Measurements from ENCODE around the gene CCN5.
"Not testable (repeated sequence)": the region's sequence is repeated elsewhere in the genome, so short reads cannot be mapped to it uniquely, and the experiment has no call there.

CCN5 gene, protein sequence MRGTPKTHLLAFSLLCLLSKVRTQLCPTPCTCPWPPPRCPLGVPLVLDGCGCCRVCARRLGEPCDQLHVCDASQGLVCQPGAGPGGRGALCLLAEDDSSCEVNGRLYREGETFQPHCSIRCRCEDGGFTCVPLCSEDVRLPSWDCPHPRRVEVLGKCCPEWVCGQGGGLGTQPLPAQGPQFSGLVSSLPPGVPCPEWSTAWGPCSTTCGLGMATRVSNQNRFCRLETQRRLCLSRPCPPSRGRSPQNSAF

DNA sequence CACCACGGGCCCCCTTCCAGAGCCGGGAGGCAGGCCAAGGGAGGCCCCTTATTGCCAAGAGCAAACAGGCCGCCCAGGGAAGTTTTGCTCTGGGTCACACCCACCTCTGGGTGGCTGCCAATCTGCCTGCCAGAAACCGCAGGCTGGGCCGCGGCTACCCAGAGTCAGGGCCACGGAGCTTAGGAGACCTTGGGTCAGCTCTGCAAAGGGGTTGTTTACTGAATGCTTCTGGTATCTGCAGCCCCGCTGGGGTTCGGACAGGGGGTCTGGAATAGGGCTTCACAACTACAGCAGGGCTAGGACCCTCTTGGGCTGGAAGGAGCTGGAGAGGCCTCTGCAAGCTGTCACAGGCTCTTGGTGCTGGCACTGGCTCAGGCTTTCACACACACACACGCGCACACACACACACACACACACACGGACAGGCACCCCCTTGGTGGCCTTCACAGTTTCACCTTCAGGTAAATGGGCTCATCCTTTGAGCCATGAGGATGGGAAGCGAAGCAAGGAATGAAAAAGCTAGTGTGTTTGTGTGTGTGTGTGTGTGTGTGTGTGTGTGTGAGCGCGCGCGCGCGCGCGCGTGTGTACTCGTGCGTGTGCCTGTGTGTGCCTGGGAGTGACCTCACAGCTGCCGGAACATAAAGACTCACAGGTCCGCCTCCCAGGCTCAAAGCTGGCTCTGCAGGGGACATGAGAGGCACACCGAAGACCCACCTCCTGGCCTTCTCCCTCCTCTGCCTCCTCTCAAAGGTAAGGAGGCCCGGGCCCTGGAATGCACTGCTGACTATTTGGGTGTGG lies at the start of gene CCN5:
Gene CCN5 (plus strand): TSS at position 669 of the 798 bp plus-strand sequence. CDS start 22 bp downstream, at position 691.
- DNase-seq: no peak

DNA sequence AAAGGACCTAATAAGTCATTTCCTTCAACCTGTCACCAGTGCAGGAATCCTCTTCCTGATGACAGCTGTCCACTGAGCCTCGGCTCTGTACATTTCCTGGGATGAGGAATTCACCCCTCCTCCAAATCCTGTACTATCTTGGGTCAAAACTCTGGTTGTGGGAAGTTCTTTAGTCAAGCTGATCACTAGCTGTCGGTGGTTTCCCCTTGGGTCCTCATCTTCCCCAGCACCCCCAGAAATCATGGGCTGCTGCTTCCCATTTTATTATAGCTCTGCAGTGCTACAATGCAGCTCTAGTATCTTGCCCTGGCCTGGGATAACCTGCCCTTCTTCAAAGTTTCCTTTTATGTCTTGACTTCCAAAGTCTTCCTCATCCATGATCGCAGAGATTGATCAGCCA lies 49.1 kb upstream of the CCN5 start:
- DNase-seq: no peak

DNA sequence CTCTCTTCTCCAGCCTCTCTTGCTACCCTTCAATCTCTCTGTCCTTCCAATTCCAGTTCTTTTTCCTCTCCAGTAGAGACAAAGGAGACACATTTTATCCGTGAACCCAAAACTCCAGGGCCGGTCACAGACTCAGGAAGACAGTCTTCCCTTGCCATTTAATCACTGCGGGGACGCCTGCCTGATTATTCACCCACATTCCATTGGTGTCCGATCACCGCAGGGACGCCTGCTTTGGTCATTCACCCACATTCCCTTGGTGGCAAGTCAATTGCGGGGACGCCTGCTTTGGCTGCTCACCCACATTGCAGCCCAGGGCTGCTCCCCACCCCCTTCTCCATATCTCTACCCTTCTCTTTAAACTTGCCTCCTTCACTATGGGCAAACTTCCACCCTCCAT lies 44.3 kb upstream of the CCN5 start:
- DNase-seq: not testable (repeated sequence)

DNA sequence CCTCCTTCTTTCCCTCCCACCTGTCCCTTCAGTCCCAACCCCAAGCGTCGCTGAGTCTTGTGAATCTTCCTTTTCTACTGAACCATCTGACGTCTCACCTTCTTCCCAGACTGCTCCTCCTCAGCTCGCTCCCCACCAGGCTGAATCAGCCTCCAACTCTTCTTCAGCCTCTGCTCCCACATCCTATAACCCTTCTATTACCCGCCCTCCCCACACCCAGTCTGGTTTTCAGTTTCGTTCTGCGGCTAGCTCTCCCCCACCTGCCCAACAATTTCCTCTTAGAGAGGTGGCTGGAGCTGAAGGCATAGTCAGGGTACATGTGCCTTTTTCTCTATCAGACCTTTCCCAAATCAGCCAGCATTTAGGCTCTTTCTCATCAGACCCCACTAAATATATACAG lies 43.6 kb upstream of the CCN5 start:
- DNase-seq: not testable (repeated sequence)

DNA sequence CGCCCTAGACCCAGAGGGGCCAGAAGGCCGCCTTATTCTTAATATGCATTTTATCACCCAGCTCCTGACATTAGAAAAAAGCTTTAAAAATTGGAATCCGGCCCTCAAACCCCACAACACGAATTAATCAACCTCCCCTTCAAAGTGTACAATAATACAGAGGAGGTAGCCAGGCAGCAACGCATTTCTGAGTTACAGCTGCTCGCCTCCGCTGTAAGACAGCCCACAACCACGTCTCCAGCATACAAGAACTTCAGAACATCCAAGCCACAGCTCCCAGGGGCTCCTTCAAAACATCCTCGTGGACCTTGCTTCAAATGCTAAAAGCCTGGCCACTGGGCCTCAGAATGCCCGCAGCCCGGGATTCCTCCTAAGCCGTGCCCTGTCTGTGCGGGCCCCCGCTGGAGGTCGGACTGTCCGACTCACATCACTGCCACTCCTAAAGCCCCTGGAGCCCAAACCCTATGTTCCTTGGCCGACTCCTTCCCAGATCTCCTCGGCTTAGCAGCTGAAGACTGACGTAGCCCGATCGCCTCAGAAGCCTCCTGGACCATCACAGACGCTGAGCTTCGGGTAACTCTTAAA lies 42.8 kb upstream of the CCN5 start:
- DNase-seq: not testable (repeated sequence)

DNA sequence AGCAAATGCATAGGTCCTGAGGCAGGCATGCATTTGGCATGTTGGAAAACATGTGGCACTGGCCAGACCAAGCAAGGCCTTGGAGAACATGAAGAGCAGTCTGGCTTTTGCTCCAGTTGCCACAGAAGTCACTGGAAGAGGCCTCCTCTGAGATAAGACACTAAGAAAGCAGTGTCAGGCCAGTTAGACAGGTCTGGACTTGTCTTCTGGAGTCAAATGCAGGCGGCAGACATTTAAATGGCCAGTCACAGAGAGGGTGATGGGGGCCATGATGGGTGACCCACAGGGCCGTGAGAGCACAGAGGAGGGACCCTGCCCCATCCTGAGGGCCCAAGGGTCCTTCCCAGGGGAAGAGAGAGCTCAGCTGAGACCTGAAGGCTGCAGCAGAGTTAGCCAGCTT lies 36.9 kb upstream of the CCN5 start:
- no peak for DNase-seq

DNA sequence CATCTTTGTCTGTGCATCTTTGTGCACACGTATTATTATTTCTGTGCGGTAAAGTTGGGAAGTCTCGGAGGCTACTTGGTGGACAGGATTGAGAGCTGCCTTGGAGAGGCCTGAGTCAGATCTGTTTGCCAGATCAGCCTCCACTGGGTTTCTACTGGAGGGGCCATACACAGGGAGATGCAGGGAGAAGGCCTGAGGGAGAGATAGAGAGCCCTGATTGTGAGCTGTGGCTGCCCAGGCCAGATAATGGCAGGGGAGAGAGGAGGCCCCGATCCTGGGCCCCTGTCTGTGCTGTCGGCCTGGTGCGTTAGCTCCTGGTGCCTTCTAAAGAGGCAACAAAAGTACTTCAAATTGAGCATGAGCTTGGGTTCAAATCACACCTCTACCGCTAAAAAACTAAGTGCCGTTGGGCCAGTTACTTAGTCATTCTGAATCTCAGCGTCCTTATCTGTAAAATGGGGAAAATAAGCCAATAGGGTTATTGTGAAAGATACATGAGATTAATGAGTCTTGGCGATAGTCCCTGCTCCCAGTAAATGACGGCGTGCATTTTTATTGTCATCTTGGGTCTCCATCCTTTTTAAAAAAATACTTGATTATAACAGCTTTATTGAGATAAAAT lies 36.1 kb upstream of the CCN5 start:
- no peak for DNase-seq

DNA sequence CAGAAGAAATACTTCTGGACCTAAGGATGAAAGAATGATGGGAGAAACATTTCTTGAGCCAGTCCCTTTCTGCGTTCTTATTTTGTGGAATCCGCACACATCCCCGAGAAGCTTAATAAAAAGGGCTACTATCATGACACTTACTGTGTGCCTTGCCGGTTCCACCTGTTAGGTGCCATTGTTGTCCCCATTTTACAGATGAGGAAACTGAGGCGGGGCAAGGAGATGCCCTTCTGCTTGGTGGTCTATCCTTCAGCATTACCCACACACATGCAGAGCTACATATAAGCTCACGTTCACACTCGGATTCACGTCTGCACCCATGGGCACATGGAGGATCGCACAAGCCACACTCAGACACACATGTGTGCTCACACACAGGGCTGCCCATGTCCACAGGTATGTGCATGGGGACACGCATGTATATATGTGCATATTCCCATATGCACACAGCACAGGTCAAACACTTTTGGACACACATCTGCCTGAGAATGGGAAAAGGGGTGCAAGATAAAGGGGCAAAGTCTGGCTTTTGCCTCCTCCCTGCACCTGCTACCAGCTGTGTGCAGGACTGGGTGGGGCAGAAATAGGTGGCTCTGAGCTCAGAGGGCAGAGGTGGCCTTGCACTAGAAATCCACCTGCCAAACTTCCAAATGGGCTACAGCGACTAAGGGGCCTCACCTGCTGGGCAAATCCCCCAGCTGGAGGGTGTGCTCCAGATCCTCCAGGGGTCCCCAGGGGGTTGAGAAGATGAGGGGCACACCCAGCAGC lies 33.2 kb upstream of the CCN5 start:
- no peak for DNase-seq

DNA sequence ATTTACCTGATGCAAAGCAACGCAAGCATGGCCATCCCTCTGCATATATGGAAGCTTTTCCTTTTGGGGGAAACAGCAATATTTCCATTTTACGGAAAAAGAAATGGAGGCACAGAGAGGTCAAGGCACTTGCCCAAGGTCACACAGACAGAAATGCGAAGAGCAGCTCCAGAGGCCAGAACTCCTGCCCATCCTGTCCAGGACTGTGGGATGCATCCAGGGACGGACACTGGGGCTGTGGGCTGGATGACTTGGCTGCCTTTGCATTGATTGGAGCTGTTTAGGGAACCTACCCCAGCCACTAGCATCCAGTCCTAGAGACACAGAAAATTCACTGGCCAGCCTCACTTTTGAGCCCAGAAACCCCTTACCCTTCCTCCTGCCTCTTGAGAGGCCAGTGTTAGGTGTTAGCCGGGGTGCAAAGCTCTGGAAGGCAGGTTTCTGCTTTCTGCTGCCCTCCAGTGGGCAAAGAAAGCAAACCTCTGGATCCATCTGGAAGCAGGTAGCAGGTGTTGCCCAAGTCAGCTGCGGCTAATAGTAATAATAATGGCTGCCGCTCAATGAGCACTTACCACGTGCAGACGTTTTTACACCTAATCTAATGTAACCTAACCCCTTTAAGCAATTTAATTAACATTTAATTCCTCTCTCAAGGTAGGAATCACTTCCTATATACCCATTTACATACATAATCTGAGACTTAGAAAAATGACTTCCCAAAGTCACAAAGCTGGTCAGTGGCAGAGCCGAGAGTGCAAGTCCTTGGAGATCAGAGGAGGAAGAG lies 31.7 kb upstream of the CCN5 start:
- DNase-seq: no peak

DNA sequence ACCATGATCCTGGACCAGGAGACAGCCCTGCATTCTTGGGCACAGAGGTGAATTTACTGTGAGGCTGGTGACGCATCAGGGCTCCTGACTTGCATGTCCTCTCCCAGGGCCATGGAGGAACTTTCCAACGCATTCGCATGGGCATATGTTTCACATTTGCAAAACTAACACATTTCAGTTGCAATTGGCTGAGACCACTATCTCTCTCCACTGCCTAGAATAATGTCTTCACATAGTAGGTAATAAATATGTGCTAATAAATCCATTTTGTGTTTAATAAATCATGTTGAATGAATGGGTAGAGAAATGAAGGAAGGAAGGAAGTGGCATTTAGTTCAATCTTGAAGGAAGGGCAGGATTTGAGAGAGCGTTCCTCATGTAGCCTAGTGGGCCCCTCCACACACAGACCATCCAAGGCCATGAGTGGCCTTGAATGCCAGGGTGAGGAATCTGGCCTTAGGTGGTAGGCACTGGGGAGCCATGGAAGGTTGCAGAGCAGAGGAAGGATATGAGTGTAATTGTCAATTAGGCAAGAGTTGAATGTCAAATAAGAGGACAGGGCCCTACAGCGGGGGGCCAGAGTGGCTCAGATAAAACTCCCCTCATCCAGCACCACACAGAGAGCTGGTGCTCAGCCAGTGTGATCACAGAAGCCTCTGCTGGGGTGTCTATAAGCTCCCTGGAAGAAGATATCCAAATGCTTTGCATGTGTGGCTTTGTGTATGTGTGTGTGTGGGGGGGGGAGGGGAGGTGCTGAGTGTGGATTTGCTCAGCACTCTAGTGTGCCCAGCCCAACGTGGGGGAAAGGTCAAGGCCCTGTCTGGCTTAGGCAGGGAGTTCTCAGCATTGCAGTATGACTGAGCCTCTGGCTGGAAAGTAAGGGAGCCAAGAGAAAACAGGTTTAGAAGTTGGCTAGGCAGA lies 30.9 kb upstream of the CCN5 start:
- DNase-seq: no peak

DNA sequence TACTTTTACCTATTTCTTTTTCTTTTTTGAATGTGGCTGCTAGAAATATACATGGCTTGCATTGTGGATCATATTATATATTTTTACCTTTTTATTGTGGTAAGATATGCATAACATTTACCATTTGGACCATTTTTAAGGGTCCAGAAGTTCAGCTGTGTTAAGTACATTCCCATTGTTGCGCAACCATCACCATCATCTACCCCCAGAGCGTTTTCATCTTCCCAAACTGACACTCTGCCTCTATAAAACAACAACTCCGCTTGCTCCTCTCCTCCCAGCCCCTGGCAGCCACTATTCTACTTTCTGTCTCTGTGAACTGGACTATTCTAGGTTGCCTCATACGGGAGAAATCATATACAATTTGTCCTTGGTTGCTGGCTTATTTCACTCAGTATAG lies 28.2 kb upstream of the CCN5 start:
- DNase-seq: no peak

DNA sequence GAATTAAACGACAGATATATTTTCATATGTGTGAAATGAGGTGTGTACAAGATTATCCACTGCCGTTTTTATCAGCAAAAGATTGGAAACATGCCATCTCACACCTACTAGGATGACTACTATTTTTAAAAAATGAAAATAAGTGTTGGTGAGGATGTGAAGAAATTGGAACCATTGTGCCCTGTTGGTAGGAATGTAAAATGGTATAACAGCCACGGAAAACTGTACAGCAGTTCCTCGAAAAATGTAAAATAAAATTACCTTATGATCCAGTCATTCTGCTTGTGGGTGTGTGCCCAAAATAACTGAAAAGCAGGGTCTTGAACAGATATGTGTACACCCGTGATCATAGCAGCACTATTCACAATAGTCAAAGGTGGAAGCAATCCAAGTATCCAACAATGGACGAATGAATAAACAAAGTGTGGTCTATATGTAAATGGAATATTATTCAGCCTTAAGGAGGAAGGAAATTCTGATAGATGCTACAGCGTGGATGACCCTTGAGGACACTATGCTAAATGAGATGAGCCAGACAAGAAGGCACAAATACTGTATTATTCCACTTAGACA lies 27.0 kb upstream of the CCN5 start:
- no peak for DNase-seq

DNA sequence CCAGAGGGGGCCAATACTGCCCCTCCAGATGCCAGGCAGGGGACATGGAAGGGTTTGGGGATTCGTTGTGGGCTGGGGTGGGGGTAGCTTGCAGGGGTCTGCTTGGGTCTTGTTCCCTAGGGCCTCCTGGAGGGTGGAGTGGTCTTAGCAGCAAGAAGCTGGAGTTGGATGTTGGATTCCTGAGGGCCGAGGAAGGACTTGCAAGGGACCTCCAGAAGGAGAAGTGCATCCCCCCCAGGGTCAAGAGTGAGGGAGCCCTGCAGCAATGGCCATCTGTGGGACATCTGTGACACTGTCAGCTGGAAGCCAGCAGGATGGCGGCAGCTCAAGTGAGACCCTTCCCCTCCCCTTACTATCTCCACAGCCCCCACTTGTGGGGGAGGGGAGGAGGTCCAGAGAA lies 25.4 kb upstream of the CCN5 start:
- no peak for DNase-seq

DNA sequence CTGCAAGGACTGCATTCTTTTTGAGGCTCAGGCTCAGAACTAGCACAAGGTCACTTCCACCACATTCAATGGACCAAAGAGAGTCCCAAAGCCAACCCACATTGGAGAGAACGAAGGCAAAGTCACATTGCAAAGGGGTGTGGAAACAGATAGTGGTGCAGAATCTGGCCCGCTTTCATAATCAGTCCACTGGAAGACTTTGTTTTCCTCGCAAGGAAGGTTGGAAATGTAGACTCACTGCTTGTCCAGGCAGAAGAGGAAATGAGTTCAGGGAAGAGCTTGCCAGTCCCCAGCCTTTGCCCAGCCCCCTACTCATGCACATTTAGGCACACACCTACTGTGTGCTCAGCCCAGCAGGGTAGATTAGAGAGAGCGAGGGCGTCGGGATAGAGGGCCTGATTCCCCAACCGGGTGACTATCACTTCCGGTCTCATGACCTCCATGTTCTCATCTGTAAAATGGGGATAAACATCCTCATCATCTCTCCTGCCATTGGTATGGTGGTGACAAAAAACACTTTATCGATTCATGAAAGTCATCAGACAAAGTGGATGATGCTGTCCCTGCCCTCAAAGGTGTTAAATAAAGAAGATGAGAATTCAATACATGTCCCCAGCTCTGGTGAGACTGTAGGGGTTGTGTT lies 24.3 kb upstream of the CCN5 start:
- DNase-seq: no peak

DNA sequence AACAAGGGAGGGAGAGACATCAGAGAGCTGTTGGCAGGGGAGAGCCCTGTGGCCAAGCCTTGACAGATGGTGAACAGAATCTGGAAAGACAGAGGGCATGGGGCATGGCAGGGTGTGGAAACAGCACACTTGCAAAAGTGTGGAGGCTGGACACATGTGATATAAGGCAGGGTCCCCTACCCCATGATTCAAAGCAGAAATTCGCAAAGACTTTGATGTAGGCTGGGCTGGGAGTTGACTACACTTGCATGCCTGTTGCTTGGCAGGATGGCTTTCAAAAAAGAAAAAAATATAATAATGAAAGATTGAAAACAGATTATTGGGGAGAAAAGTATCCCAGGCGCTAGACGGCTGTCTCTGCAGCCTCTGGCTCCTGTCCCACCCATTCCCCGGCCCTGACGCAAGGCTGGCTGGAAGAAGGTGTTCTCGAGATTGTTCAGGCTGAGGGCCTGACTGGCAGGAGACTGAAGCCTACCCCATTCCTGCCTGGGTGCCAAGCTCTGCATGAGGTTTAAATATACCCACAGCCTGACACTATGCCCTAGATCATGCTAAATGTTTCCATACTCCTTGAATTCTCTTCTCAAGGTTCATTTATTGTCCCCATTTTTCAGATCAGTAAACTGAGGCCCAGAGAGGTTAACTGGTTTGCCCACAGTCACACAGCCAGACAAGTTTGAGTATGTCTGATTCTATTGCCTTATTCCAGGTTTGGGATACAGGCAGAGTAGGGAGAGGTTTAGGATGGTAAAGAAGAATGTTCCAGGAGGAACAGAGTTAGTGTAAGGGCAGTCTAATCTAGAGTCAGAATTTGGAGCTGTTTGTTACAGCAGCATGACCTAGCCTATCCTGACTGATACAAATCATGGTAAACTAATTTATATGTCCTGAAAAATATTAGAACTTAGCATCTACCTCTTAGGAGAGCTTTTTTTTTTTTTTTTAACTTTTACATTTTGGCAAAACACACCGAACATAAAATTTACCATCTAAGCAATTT lies 23.4 kb upstream of the CCN5 start:
- no peak for DNase-seq

DNA sequence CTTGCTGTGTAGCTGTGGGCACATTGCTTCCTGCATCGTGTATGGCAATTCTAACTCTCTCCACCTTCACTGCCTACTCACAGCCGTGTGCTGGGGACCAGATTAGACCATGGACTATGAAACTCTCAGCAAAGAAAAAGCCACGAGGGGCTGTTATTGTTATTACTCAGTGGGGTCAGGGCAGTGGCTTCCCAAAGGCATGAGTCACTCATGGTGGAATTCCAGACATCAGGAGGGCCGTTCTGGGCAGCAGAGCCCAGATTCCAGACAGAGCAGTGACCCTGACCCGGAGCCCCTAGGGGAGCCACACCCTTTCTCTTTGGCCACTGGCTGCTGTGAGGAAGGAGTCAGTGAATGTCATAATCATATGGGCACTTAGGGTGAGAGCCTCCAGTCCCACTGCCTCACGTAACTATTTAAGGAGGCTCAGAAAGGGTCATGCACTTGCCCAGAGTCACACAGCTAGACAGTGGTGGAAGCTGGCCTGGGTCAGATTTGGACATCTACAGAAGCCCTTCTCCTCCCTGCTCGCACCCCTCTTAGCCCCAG lies 22.2 kb upstream of the CCN5 start:
- DNase-seq: no peak

DNA sequence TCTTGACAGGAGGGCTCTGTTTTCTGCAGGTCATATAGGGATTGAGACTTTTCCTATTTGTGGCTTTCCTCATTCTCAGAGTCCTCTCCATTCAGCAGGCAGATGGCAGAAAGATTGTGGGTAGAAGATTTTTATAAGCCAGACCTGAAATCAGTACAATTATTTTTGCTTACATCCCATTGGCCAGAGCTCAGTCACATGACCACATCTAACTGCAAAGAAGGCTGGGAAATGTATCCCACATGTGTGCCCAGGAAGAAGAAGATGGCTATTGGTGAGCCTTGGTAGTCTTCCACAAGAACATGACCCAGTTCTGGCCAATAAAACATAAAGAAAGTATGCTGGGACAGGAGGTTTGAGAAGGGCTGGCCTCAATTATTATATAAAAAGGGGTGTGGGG lies 21.5 kb upstream of the CCN5 start:
- DNase-seq: no peak

DNA sequence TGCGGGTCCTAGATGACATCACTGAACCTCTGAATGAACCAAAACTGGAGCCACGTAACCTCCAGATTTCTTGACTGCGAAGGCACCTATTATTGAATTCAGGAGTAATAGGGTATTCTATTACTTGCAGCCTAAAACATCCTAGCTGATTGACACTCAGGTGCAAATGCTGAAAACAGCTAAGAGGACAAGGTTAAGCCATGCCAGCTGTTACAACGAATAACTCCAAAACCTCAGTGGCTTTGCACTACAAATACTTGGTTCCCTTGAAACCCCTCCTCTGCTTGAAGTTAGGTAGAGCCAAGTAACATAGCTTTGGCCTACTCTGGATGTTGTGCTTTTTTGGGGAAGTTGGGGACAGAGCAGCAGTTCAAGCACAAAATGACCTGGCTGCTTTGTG lies 21.0 kb upstream of the CCN5 start:
- no peak for DNase-seq

DNA sequence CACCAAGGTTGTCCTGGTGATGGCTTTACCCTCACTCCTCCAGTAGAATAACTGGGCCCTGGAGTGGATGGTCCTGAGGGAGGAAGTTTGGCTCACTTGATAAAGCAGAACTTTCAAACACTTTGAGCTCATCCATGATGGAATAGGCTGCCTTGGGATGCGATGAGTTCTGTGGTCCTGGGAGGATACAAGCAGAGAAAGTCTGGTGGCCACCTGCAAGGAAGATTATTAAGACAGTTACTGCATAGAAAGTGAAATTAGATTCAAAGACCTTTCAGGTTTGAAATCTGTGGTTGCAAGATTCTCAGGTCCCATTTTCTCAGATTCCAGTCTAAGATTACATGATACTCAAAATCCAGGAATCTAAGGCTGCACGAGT lies 19.9 kb upstream of the CCN5 start:
- no peak for DNase-seq

Data from NCI-H187 treated with DMSO at 0.1 percent for 48 hours (cell line).